ENCODE results near the gene IQSEC2. TPM values are rescaled to one million over a fixed set of nuclear protein-coding genes. Genes with fewer than 3 reads are reported as not detected.

IQSEC2 gene
- total RNA-seq, 1 experiment from 2014 or later: 19.8 TPM

DNA sequence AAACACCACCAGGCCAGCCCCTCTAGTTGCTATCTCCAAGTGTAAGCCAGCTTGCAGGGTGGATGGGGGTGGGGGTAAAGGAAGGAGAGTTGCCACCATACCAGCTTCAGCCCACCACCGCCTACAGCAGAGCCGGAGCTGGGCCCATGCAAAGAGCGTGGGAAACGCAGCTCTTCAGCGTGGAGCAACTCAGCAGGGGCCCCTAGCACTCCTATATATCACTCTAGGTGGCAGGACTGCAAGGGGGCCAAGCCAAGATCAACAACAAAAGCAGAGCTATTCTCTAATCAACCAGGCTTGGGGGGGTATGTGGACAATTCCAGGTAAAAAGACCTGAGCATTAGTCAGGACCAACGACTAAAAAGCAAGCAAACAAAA, 35.5 kb upstream of the IQSEC2 start:
- ChIA-PET CTCF (interaction anchor here (0.6 to 6.8 kb wide), 36 partner anchors 10 to 1744 kb away, joined by 3 to 145 read pairs (median 6); partner anchors contain the start of genes HSD17B10, IQSEC2 and RIBC1), POLR2A (interaction anchor here (1.7 kb wide), 1 partner anchor 119 kb away, joined by 5 read pairs; no protein-coding TSS in a partner anchor)
- no peaks in the 10 kb centered on the region for H3K9me3 Mint-ChIP-seq (ENCODE audit: unreplicated experiment)
- peaks cover 6% of the 10 kb centered on the region for H3K36me3 Mint-ChIP-seq (ENCODE audit: insufficient read depth, unreplicated experiment)
- H3K4me1 Mint-ChIP-seq (ENCODE audit: insufficient read depth, unreplicated experiment): no peaks in the 10 kb centered on the region
- no peak overlapping the region for H3K27ac Mint-ChIP-seq (ENCODE audit: low read depth, unreplicated experiment)
- intact Hi-C loops (cut with micrococcal nuclease): loop anchor here (1.0 to 5.0 kb wide), 4 partner anchors 119 to 1740 kb away; no protein-coding TSS in a partner anchor
- DNase-seq (ENCODE audit: unreplicated experiment): no peak
- H3K27me3 Mint-ChIP-seq (ENCODE audit: insufficient read depth, unreplicated experiment): peaks cover 68% of the 10 kb centered on the region
- H3K4me3 Mint-ChIP-seq (ENCODE audit: unreplicated experiment): no peak overlapping the region
- BruUV-seq (replicated peaks): no TSS peak
- no peak for TF ChIP-seq CTCF (IDR thresholded peaks at IDR 0.05; ENCODE audit: unreplicated experiment)

DNA sequence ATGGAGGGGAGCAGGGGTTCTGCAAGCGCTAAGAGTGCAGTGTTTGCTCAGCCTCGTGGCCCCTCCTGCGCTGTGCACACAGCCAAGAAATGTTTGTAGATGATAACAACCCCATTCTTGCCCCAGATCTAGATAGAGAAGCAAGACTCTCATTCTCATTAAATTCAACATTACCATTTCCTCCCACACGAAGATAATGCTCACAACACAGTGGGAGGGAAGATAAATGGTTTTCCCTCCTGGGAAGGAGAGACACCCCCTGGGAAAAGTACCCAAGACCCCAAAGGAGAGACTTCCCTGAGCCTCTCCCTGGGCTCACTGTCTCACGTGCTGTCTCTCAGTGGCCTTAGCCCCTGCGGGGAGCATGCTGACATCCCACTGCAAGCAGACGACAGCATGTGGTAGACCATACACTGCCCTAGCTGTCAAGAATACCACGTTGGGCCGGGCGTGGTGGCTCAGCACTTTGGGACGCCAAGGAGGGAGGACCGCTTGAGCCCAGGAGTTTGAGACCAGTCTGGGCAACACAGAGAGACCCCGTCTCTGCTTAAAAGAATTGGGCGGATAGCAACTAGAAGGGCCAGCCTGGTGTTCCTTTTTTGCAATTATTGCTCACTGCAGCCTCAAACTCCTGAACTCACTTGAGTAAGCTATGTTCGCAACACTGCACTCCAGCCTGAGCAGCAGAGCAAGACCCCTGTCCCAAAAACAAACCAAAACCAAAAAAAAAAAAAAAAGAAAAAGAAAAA, 34.9 kb upstream of the IQSEC2 start:
- TF ChIP-seq CTCF (IDR thresholded peaks at IDR 0.05; ENCODE audit: unreplicated experiment): no peak
- Mint-ChIP-seq H3K4me1 (ENCODE audit: insufficient read depth, unreplicated experiment) (no peaks in the 10 kb centered on the region), H3K27me3 (ENCODE audit: insufficient read depth, unreplicated experiment) (peaks cover 68% of the 10 kb centered on the region), H3K4me3 (ENCODE audit: unreplicated experiment) (no peak overlapping the region), H3K36me3 (ENCODE audit: insufficient read depth, unreplicated experiment) (peaks cover 6% of the 10 kb centered on the region), H3K27ac (ENCODE audit: low read depth, unreplicated experiment) (no peak overlapping the region), H3K9me3 (ENCODE audit: unreplicated experiment) (no peaks in the 10 kb centered on the region)
- ChIA-PET POLR2A (interaction anchor here (1.0 to 1.7 kb wide), 2 partner anchors 70 to 120 kb away, joined by 3 to 5 read pairs; no protein-coding TSS in a partner anchor), CTCF (interaction anchor here (0.6 to 6.8 kb wide), 33 partner anchors 10 to 1744 kb away, joined by 3 to 145 read pairs (median 7); partner anchors contain the start of genes HSD17B10 and IQSEC2)
- BruUV-seq (replicated peaks): no TSS peak
- intact Hi-C loops (cut with micrococcal nuclease): loop anchor here (5.0 kb wide), 1 partner anchor 1741 kb away; no protein-coding TSS in a partner anchor
- DNase-seq (ENCODE audit: unreplicated experiment): no peak

GRCh38 chrX:53313728-53314105, 32.3 kb upstream of the IQSEC2 start:
- no peaks in the 10 kb centered on the region for H3K4me1 Mint-ChIP-seq (ENCODE audit: insufficient read depth, unreplicated experiment)
- POLR2A ChIA-PET: interaction anchor here (1.2 to 1.3 kb wide), 2 partner anchors 122 to 127 kb away, joined by 5 to 6 read pairs; no protein-coding TSS in a partner anchor
- no peak overlapping the region for H3K27ac Mint-ChIP-seq (ENCODE audit: low read depth, unreplicated experiment)
- no peak for TF ChIP-seq CTCF (IDR thresholded peaks at IDR 0.05; ENCODE audit: unreplicated experiment)
- H3K27me3 Mint-ChIP-seq (ENCODE audit: insufficient read depth, unreplicated experiment): peaks cover 72% of the 10 kb centered on the region
- DNase-seq (ENCODE audit: unreplicated experiment): no peak
- intact Hi-C loops (cut with micrococcal nuclease): loop anchor here (1.0 to 5.0 kb wide), 2 partner anchors 169 to 519 kb away; no protein-coding TSS in a partner anchor
- H3K4me3 Mint-ChIP-seq (ENCODE audit: unreplicated experiment): no peak overlapping the region
- peaks cover 5% of the 10 kb centered on the region for H3K36me3 Mint-ChIP-seq (ENCODE audit: insufficient read depth, unreplicated experiment)
- CTCF ChIA-PET: interaction anchor here (0.6 to 6.2 kb wide), 35 partner anchors 8 to 323 kb away, joined by 3 to 83 read pairs (median 4); partner anchors contain the start of genes IQSEC2 and KDM5C
- H3K9me3 Mint-ChIP-seq (ENCODE audit: unreplicated experiment): peaks cover 4% of the 10 kb centered on the region
- BruUV-seq (replicated peaks): no TSS peak

All from MCF 10A (cell line).